NCI-H748 (cell line): ENCODE data around the gene SRPK1.
"Not testable (repeated sequence)": the region's sequence is repeated elsewhere in the genome, so short reads cannot be mapped to it uniquely, and the experiment has no call there.

Source experiments
- DNase-seq: peaks from one replicate; lab custom pipeline; 2025; ENCODE audit not compliant: unreplicated experiment; lab: John Stamatoyannopoulos, UW

Gene SRPK1

DNA sequence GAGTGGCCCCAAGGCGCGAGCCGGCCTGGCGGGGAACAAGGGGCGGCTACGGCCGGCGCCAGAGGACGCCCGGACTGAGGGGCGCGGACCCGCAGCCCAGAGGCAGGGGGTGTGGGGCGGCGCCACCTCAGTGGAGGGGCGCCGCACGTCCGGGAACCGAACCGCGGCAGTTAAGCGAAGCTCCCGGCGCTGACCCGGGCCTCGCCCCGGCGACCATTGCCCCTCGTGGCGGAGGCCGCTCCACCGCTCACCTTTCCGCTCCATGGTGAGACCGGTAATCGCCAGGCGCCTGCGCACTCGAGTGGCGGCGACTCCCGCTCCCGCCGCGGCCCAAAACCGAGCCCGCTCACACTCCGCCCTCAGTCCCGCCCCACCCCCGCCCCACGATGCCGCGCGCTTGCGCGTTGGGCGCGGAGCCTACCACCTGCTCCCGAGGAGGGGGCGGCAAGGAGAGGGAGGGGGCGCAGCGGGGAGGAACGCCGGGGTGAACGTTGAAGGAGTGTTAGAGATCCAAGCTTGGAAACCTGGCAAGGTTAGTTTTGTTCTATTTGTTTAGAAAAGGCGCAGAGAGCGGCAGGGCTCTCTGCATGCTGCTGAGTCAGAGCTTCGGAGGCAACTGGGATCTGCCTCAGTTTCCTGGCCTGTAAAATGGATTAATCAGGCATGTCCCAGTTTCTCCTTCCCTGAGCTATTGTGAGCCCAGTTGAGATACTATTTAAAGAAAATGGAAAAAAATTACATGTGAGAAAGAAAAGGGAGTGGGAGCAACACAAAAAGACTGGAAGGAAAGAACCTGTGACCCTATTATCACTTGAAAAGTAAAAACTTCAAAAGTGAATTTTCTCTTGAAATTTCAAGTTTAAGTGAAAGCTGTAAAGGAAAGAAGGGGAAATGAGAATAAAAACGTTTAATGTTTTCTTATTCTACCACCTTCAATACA lies at the start of gene SRPK1:
Gene SRPK1 (minus strand): TSS at position 306 of the 940 bp plus-strand sequence. CDS start 42 bp downstream, at position 264.
- peak; percentile 96 for DNase-seq

DNA sequence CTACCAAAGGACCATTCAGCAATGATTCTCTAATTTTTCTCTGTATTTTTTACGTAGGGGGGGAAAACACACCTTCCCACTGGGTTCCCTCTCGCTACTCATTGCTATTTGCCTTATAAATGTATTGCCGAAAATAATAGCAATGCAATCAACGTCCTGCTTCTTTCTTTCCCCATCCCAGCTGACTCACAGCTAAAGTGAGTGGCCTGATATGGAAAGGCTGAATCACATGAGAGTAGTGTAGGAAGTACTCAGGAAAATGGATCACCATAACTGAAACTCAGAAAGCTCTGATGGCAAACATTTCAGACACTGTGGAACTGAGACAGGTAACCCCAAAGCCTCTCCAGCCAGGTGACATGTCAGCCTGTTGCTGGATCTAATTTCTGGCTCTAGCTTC lies 49.3 kb upstream of the SRPK1 start:
- no peak for DNase-seq

DNA sequence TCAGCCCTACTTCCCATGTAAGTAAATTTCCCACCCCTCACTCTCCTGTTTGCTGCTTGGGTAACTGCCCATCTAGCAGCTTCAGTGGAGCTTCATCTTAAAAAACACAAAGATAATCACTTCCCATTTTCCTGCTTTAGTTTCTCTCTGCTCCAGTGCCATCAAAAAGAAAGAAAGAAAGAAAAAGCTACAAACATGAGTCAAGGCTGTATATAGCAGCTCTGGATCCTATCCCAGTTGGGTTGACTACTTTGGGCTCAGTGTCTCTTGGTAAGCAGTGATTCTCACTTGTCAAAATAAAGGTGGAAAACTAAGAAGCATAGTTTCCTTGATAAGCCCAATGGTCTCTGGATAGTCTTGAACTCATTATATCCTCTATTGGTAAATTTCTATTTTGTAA lies 48.7 kb upstream of the SRPK1 start:
- no peak for DNase-seq

GRCh38 chr6:35968821-35969220 lies 47.9 kb upstream of the SRPK1 start:
- DNase-seq = no peak

DNA sequence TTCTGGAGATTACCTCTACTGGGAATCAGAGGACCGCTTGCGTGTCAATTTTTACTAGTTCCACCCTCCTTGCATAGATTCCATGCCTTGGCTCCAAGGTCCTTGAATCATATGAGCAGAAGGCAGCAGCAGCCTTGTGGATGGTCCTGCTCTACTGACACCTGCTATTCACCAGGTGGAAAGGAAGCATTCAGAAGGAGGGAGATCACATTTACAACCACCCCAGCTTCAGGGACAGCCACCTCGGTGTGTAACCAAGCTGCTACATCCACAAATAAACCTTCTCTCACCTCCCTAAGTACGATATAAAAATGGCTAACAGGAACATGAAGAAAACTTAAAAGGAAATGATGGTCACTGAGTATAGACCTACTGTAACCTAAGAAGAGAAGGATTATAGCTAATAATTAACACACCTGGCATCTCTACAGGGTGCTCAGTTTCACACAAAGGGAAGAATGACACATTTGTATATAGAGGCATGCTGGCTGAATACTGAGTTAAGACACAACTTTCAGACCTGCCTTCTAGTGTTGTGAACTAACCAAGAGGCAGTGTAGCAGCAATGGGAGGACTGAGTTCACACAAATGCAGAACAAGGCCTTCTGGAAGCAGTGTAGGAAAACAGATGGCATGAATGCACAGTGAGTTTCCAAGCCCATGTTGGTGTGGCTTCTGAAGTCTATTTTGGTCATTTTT lies 46.3 kb upstream of the SRPK1 start:
- peak; percentile 83 for DNase-seq

DNA sequence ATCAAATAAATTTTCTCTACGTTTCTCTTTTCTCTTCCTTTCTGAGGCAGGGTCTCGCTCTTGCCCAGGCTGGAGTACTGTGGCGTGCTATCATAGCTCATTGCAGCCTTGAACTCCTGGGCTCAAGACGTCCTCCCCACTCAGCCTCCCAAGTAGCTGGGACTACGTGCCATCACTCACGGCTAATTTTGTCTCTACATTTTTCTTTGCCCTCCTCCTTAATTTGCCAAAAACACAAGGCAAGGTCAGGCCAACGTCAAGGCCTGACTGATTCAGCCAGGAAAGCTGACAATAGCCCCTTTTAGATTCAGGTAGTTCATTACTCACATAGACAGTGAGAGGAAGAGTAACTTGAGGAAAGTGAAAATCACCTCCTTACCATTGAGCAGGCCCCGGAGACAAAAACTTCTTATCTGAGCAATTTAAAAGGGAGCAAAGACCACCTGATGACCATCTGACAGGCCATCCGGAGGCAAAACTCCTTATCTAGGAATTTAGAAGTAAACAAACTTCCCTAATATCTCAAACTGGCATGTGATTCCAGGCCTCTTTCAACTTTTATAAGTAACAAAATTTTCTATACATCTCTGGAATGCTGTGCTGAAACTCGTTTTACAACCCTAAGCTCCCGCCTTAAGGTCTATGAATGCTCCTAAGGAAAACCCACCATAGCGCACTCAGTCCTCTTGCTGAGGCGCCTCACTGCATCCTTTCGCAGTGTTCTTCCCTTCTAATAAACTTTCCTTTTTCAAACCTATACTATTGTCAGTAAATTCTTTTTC lies 42.1 kb upstream of the SRPK1 start:
- DNase-seq = no peak

DNA sequence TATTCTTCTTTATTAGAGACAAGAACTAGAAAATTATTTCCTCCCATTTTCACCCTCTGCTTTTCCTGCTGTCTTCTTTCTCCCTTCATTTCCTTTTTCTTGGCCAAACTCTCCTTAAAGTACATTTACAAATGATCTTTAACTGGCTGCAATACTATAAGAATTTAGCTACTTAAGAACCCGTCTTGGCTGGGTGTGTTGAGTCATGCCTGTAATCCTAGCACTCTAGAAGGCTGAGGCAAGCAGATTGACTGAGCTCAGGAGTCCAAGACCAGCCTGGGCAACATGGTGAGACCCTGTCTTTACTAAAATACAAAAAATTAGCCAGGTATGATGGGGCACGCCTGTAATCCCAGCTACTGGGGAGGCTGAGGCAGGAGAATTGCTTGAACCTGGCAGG lies 39.3 kb upstream of the SRPK1 start:
- no peak for DNase-seq

DNA sequence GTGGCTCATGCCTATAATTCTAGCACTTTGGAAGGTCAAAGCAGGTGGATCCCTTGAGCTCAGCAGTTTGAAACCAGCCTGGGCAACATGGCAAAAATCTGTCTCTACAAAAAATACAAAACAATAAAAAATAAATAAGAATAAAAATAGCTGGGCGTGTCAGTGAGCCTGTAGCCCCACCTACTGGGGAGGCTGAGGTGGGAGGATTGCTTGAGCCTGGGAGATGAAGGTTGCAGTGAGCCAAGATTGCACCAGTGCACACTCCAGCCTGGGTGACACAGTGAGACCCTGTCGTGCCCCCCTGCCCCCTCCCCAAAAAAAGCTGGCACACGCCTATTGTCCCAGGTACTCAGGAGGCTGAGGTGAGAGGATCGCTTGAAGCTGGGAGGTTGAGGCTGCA lies 35.1 kb upstream of the SRPK1 start:
- DNase-seq = no peak

- no peak for DNase-seq
These were observed 34.6 kb upstream of the SRPK1 start for GRCh38 chr6:35955521-35955920.

- DNase-seq = no peak
These were observed 34.2 kb upstream of the SRPK1 start for GRCh38 chr6:35955071-35955470.

GRCh38 chr6:35954333-35954732 lies 33.4 kb upstream of the SRPK1 start:
- DNase-seq = no peak

- peak; percentile 9 for DNase-seq
These were observed 27.8 kb upstream of the SRPK1 start for GRCh38 chr6:35948725-35949124.

DNA sequence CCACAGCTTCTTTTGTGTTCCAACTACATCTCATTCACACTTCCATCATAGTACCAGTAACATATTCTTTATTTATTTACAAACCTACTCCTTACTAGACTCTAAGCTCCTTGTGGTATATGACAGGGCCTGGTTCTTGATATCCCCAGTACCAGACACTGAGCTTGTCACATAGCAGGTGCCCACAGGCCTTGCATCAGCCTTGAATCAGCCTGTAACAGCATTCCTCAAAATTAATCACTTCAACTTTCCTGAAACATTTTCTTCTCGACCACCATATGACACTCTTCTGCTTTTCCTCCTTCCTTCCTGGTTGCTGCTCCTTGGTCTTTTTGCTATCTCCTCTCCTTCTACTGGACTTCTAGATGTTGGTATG lies 24.7 kb upstream of the SRPK1 start:
- DNase-seq = no peak

GRCh38 chr6:35943390-35943789 lies 22.5 kb upstream of the SRPK1 start:
- no peak for DNase-seq

GRCh38 chr6:35942355-35942754 lies 21.5 kb upstream of the SRPK1 start:
- DNase-seq = no peak

DNA sequence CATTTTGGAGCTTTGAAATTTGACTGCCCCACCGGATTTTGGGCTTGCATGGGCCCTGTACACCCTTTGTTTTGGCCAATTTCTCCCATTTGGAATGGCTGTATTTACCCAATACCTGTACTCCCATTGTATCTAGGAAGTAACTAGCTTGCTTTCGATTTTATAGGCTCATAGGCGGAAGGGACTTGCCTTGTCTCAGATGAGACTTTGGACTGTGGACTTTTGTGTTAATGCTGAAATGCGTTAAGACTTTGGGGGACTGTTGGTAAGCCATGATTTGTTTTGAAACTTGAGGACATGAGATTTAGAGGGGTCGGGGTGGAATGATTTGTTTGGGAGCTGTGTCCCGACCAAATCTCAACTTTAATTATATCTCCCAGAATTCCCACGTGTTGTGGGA lies 20.3 kb upstream of the SRPK1 start:
- DNase-seq = not testable (repeated sequence)

DNA sequence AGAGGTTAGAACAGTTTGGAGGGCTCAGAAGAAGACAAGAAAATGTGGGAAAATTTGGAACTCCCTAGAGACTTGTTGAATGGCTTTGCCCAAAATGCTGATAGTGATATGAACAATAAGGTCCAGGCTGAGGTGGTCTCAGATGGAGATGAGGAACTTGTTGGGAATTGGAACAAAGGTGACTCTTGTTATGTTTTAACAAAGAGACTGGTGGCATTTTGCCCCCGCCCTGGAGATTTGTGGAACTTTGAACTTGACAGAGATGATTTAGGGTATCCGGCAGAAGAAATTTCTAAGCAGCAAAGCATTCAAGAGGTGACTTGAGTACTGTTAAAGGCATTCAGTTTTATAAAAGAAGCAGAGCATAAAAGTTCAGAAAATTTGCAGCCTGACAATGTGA lies 19.1 kb upstream of the SRPK1 start:
- not testable (repeated sequence) for DNase-seq

DNA sequence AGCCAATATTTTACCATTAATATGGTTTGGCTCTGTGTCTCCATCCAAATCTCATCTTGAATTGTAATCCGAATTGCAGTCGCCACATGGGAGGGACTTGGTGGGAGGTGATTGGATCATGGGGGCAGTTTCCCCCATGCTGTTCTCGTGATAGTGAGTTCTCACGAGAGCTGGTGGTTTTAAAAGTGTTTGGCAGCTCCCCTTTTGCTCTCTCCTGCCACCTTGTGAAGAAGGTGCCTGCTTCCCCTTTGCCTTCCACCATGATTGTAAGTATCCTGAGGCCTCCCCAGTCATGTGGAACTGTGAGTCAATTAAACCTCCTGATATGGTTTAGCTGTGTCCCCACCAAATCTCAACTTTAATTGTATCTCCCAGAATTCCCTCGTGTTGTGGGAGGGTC lies 18.4 kb upstream of the SRPK1 start:
- not testable (repeated sequence) for DNase-seq

GRCh38 chr6:35936681-35937359 lies 15.9 kb upstream of the SRPK1 start:
- DNase-seq = no peak

DNA sequence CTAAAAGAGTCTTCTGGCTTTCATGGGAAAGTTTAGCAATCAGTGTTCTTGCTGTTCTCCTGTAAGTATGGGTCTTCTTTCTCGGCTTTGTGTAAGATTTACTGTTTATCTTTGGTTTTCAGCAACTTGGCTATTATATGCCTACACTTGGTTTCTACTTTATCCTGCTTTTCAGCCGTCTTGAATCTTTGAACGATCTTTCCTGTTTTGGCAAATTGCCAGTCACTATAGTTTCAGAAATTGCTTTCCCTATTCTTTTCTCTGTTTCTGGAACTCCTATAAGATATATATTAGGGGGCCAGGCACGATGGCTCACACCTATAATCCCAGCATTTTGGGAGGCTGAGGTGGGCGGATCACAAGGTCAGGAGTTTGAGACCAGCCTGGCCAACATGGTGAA lies 14.6 kb upstream of the SRPK1 start:
- no peak for DNase-seq

- DNase-seq = no peak
These were observed 12.9 kb upstream of the SRPK1 start for GRCh38 chr6:35933844-35934243.
